HepG2 (cell line): ENCODE results near the gene PRDM10. TPM values are rescaled to one million over a fixed set of nuclear protein-coding genes. Genes with fewer than 3 reads are reported as not detected.

Experiments used
- ASH2L ChIP-seq: fragments of 300-600, 200-600 bp; sonication (generic); IDR thresholded peaks from 2 replicates; pipeline ENCODE4 v1.7.0; 2017; ENCODE audit warnings: low read depth, mild to moderate bottlenecking, moderate library complexity, mixed read lengths, low read length; ENCODE audit not compliant: insufficient read length
- HNF1B ChIP-seq: sonication (generic); formaldehyde crosslinking; IDR thresholded peaks from 2 replicates; pipeline ENCODE4 v1.5.1; 2020; ENCODE audit warnings: mild to moderate bottlenecking, moderate library complexity, missing genetic modification reagents
- IKZF4 ChIP-seq: sonication (generic); formaldehyde crosslinking; IDR thresholded peaks from 2 replicates; pipeline ENCODE4 v1.5.1; 2020; ENCODE audit warnings: borderline replicate concordance, mild to moderate bottlenecking, low read depth, missing genetic modification reagents; ENCODE audit errors: not compliant biosample characterization
- KDM5A ChIP-seq: fragments of 200-600 bp; sonication (generic); IDR thresholded peaks from 2 replicates; pipeline ENCODE4 v1.7.0; 2018; ENCODE audit warnings: antibody characterized with exemption, mild to moderate bottlenecking, low read length, borderline replicate concordance
- KIAA2018 ChIP-seq: sonication (generic); formaldehyde crosslinking; IDR thresholded peaks from 2 replicates; pipeline ENCODE4 v1.5.0; 2020; ENCODE audit warnings: mild to moderate bottlenecking, missing genetic modification reagents, borderline replicate concordance
- MEIS2 ChIP-seq: sonication (generic); formaldehyde crosslinking; IDR thresholded peaks from 2 replicates; pipeline ENCODE4 v1.9.0; 2021; ENCODE audit warnings: mild to moderate bottlenecking, missing genetic modification reagents
- NCOA2 ChIP-seq: sonication (generic); formaldehyde crosslinking; IDR thresholded peaks from 2 replicates; pipeline ENCODE4 v1.8.0; 2022; ENCODE audit warnings: inconsistent platforms
- POGK ChIP-seq: sonication (generic); formaldehyde crosslinking; conservative IDR thresholded peaks from 2 replicates; pipeline ENCODE4 v1.8.0; 2022; ENCODE audit warnings: mild to moderate bottlenecking, moderate library complexity, missing genetic modification reagents
- SMARCE1 ChIP-seq: fragments of 450-650 bp; IDR thresholded peaks from 2 replicates; pipeline ENCODE4 v1.6.1; 2017; ENCODE audit warnings: borderline replicate concordance
- SNAPC2 ChIP-seq: sonication (generic); formaldehyde crosslinking; IDR thresholded peaks from 2 replicates; pipeline ENCODE4 v1.8.1; 2022; ENCODE audit warnings: mild to moderate bottlenecking, missing genetic modification reagents
- SPEN ChIP-seq: sonication (generic); formaldehyde crosslinking; IDR thresholded peaks from 2 replicates; pipeline ENCODE4 v1.5.1; 2020; ENCODE audit warnings: low read depth, mild to moderate bottlenecking, missing genetic modification reagents
- UBTF ChIP-seq: sonication (generic); formaldehyde crosslinking; IDR thresholded peaks from 2 replicates; pipeline ENCODE4 v1.4.0; 2020; ENCODE audit warnings: mild to moderate bottlenecking, missing genetic modification reagents
- ZFX ChIP-seq: sonication (generic); formaldehyde crosslinking; IDR thresholded peaks from 2 replicates; pipeline ENCODE4 v1.4.0; 2020; ENCODE audit warnings: mild to moderate bottlenecking, low read depth, missing genetic modification reagents, moderate library complexity
- polyA plus RNA-seq, 8 experiments: library from polyadenylated mRNA; depleted of rRNA in 3 of 8; stranded (reverse) in 7 of 8; unstranded in 1 of 8; fragments of >200 nt; fragmentation: Illumina TruSeq in 4 of 8; extraction: Trizol in 4 of 8; gene quantifications; 2 replicates each; pipeline versions ENCODE4 v1.2.1 to v1.2.3, GENCODE V29; 2011 to 2016; ENCODE audit warnings: low read depth in 4 of 8, missing spikeins in 1 of 8, mixed read lengths in 1 of 8; ENCODE audit not compliant: insufficient read depth in 1 of 8
- total RNA-seq, 5 experiments: library from RNA; depleted of rRNA; stranded (reverse); fragments of >200 nt; fragmentation: Illumina TruSeq; extraction: Trizol; gene quantifications; 2 replicates each; pipeline ENCODE4 v1.2.3, GENCODE V29; 2016; ENCODE audit warnings: low read depth in 1 of 5

PRDM10 gene
- total and polyA plus RNA-seq, 2 of the 13 experiments (the other 11 are each of a cell fraction or from before 2014, with no cell fraction given), result 5.7 to 5.8 TPM

- TF ChIP-seq KIAA2018 (CRISPR knock-in tag), result no peak
- no peak for TF ChIP-seq SNAPC2
- TF ChIP-seq SMARCE1, result no peak
- TF ChIP-seq ZFX, result peak; percentile 84
- TF ChIP-seq MEIS2 (CRISPR knock-in tag), result 0 out of 2 replicates have a peak, but pooled peaks have one; percentile 46
- TF ChIP-seq UBTF, result peak; percentile 13; the same call in 1 of the 2 replicates
- peak; percentile 65; the same call in 1 of the 2 replicates for TF ChIP-seq SPEN (CRISPR knock-in tag)
- TF ChIP-seq ASH2L, result peak; percentile 96
- TF ChIP-seq IKZF4 (CRISPR knock-in tag), result no peak
- peak; percentile 10 for TF ChIP-seq HNF1B (CRISPR knock-in tag)
- peak; percentile 75; the same call in 1 of the 2 replicates for TF ChIP-seq POGK (CRISPR knock-in tag)
- no peak for TF ChIP-seq NCOA2 (CRISPR knock-in tag)
- peak; percentile 74 for TF ChIP-seq KDM5A
Observed at GRCh38 chr11:129895126-129896041, 107.3 kb downstream of the PRDM10 start, which contains the start of gene NFRKB (continued).
